ENCODE data around the gene MAPKAPK3.

- TF ChIP-seq POLR2A (IDR thresholded peaks at IDR 0.05; ENCODE audit: low read depth, low read length) = no peak
- TF ChIP-seq POLR2AphosphoS5 (IDR thresholded peaks at IDR 0.05; ENCODE audit: low read depth, low read length) = no peak
- no peak for TF ChIP-seq TAF1 (IDR thresholded peaks at IDR 0.05; ENCODE audit: low read depth, low read length)
- TF ChIP-seq SPI1 (IDR thresholded peaks at IDR 0.05; ENCODE audit: low read depth, low read length) = no peak
- no peak for TF ChIP-seq PAX5 (IDR thresholded peaks at IDR 0.05; ENCODE audit: insufficient read depth, low read length, severe bottlenecking)
Observed at GRCh38 chr3:50687916-50688315, 71.0 kb downstream of the MAPKAPK3 start.

Measured in GM12891 (cell line).